NCI-H748 (cell line): ENCODE results near the gene ICA1L.
A peak's percentile ranks its signal among the peaks of the same experiment; 100 is the strongest.
"Not testable (repeated sequence)": the region's sequence is repeated elsewhere in the genome, so short reads cannot be mapped to it uniquely, and the experiment has no call there.

Source experiments
- DNase-seq: peaks from one replicate; lab custom pipeline; 2025; ENCODE audit not compliant: unreplicated experiment; lab: John Stamatoyannopoulos, UW

The ICA1L gene

GRCh38 chr2:202871300-202872141 lies at the start of gene ICA1L:
Gene ICA1L (minus strand): TSS chr2:202871766. CDS start chr2:202829009, 42,757 bp downstream.
- peak; percentile 94 for DNase-seq

- DNase-seq: no peak
These were observed 47.3 kb upstream of the ICA1L start for GRCh38 chr2:202918860-202919259.

DNA sequence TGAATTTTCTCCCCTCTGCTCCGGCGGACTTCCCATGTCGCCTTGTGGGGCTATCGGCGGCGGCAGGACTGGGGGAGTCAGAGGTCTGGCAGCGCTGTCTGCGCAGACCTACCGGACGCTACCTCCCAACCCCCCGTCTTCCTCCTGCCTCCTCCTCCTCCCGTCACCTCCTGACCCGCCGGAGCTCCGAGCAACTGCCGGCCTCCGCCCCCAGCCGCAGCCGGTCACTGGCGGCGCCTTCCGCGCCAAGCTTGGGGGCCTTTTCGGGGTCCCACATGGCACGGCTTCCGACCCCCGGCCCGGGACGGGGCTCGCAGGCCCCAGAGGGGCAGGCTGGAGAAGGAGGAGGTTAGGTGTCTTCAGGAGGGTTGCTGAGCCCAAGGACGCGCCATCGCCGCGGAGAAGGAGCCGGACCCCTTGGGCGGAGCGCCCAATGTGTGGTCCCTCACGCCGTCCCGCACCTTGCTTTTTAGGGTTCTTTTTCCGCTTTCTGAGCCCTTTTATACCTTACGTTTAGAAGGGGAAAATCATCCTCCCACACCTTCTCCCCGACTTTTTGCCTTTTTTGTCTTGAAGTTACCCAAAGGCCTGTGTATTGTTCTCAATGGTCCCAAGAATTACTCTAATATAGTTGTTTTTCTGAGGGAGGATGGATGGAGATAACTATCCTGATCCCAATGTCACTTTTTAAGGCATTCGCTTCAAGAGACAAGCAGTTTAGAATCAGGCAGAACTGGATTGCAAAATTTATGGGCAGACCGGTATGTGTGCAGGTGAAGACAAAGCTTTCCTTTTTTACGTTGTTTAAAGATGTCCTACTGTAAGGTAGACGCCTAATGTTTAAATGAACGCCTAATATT lies 41.0 kb upstream of the ICA1L start:
- peak; percentile 27 for DNase-seq

DNA sequence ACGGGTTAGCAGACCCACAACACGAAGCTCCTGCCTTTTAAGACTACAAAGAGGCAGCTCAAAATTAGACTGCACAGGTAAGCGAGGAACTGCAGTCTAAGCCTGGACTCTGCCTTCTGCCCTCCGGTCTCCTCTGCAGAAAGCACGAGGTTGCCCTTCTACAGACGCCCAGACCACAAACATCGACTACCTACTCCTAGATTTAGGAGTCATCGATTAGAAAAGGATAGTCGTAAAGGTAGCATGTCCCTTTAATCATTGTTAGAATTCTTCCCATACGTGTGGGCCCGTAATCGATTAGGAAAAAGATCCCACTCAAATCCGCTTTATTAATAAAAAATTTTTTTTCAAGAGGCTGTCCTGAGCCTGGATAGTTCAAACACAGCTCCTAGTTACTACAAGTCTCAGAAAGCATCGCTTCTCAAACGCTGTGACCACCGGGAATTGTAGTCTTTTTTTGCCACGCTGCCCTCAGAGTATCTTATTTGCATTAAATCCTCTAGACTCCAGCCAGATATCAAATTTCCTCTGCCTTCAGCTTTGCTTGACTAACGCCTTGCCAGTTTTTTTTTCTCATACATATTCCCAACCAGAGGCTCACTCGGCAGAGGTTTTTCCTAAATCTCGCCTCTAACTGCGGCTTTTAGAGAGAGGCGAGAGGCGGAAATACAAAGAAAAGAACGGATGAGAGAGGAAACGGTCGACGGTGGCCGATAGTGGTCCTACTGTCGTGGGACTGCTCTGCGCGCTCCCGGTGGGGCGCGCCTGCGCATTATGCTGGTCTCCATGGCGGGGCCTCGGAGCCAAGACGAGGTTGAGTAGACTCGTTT lies 40.2 kb upstream of the ICA1L start, which contains the start of the genes CARF and WDR12:
Gene CARF (plus strand): TSS at position 764 of the 830 bp plus-strand sequence. CDS start 29,628 bp downstream, outside the sequence.
Gene WDR12 (minus strand): TSS at position 162 of the 830 bp plus-strand sequence. CDS start 197 bp downstream, outside the sequence.
- peak; percentile 97 for DNase-seq

DNA sequence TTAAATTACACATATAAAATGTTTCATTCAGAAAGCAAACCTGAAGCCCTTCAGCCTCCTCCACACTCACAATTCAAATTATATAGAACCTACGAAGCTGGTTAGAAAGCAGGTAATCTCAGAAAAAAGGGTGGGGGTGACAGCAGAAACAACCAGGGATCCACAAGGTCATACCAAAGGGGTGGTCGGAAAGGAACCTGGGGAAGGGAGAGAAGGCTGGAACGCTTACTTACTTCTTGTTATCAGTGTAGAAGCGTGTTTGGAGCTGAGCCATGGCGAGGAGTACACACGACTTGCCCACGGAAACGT lies 39.6 kb upstream of the ICA1L start:
- no peak for DNase-seq

- no peak for DNase-seq
These were observed 39.1 kb upstream of the ICA1L start for GRCh38 chr2:202910698-202911097.

- DNase-seq: not testable (repeated sequence)
These were observed 38.7 kb upstream of the ICA1L start for GRCh38 chr2:202910250-202910649.

DNA sequence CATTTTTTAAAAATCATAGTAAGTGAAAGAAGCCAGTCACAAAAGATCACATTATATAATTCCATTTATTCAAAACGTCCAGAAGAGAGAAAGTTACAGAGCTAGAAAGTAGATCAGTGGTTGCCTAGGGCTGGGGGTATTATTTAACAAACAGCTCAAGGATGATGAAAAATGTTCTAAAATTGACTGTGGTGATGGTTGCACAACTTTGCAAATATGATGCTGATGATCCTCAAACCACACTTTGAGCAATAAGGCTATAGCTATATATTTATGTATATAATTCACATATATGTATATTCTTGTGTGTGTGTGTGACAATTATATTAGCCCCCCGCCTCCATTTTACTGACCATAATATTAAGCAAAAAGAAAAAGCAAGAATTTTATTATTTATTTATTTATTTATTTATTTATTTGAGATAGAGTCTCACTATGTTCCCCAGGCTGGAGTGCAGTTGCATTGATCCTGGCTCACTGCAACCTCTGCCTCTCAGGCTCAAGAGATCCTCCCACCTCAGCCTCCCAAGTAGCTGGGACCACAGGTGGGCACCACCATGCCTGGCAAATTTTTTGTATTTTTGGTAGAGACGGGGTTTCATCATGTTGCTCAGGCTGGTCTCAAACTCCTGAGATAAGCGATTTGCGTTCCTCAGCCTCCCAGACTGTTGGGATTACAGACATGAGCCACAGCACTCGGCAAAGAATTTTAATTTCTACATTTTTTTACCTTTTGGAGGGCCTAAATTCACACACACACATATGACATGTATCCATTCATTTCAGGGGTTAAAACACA lies 38.0 kb upstream of the ICA1L start:
- DNase-seq: no peak

GRCh38 chr2:202908186-202908585 lies 36.6 kb upstream of the ICA1L start:
- DNase-seq: no peak

GRCh38 chr2:202905507-202905906 lies 33.9 kb upstream of the ICA1L start:
- not testable (repeated sequence) for DNase-seq

GRCh38 chr2:202885190-202885589 lies 13.6 kb upstream of the ICA1L start:
- DNase-seq: no peak

- no peak for DNase-seq
These were observed 12.6 kb upstream of the ICA1L start for GRCh38 chr2:202883987-202884675.

DNA sequence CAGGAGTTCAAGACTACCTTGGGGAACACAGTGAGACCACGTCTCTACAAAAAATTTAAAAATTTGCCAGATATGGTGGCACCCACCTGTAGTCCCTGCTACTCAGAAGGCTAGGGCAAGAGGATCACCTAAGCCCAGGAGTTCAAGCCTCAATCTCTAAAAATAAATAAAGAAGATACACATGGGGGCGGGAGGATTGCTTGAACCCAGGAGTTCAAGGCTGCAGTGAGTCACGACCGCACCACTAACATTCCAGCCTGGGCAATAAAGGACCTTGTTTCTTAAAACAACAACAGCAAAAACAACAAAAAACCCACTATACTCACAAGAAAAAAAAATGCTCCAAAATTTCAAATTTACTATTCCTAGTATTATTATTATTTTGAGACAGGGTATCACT lies 10.0 kb upstream of the ICA1L start:
- DNase-seq: no peak

GRCh38 chr2:202877699-202878098 lies 6.1 kb upstream of the ICA1L start:
- no peak for DNase-seq

DNA sequence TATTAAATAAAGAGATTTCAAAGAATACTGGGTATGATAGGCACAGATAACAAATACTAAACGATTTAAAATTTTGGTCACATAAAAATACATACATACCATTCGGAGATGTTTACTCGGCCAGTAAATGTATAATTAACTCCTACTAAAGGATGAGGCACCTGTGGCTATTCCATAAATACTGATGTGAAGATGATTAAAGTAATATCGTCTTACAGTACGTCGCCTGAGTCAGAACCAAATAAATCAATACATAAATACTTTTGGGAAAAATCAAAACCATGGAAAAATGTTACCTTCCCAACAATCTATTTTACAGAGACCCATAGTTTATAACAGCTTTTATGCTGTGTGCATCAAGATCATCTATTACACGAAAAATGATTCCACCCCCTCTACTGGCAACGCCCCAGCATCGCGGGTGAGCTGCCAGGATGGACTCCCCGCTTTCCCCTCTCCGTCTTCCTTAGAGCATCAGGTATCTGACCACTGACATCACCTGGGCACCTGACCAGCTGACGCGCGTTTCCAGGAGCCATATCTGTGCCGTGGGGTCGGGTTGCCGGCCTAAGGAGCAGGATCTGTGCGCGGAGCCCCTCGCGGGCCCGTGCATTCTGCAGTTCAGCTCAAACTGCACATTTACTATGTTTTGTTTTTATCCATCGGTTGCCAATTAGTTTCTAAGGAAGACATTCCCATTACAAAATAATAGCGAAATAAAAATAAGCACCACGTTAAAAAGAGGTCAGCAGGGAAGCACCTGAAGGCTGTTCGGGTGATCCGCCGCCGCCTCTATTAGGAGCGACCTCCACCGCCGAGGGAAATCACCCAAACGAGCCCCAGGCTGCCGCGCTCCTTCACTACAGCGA lies 901 bp downstream of the ICA1L start:
- peak; percentile 99 for DNase-seq

- DNase-seq: no peak
These were observed 9.6 kb downstream of the ICA1L start for GRCh38 chr2:202861987-202862386.

- no peak for DNase-seq
These were observed 13.0 kb downstream of the ICA1L start for GRCh38 chr2:202858601-202859000.

- not testable (repeated sequence) for DNase-seq
These were observed 22.2 kb downstream of the ICA1L start for GRCh38 chr2:202849343-202849742.

DNA sequence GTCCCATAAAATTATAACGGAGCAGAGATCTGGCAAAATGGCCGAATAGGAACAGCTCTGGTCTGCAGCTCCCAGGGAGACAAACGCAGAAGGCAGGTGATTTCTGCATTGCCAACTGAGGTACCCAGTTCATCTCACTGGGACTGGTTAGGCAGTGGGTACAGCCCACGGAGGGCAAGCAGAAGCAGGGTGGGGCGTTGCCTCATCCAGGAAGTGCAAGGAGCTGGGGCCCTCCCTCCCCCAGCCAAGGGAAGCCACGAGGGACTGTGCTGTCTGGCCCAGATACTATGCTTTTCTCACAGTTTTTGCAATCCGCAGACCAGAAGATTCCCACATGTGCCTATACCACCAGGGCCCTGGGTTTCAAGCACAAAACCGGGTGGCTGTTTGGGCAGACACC lies 22.8 kb downstream of the ICA1L start:
- DNase-seq: no peak
